AG04449 (cell line): Measurements from ENCODE around the gene TNIP1.

Experiments used
- CTCF ChIA-PET: fragments of 350-600 bp; formaldehyde crosslinking; extraction: SDS; loops from one replicate; lab custom pipeline; 2021; ENCODE audit warnings: antibody characterized with exemption; lab: Yijun Ruan, JAX
- POLR2A ChIA-PET: fragments of 400-600, 350-600 bp; formaldehyde crosslinking; extraction: SDS; loops from one replicate; lab custom pipeline; 2020; ENCODE audit warnings: antibody characterized with exemption, inconsistent platforms; lab: Yijun Ruan, JAX
- DNase-seq: peaks from one replicate; pipeline ENCODE4 v3.0.0-alpha.2; 2010; ENCODE audit warnings: low read depth, low spot score
- H3K4me3 ChIP-seq: 2 replicates; pipeline ENCODE4 v1.5.1; 2011; ENCODE audit warnings: low read depth, mild to moderate bottlenecking, control low read depth, low read length
- CTCF ChIP-seq: IDR thresholded peaks from one replicate; pipeline ENCODE4 v1.5.1; 2011; ENCODE audit warnings: mild to moderate bottlenecking, moderate library complexity, low read length, control low read depth, inconsistent platforms; ENCODE audit not compliant: insufficient read depth; ENCODE audit errors: missing control alignments

Gene TNIP1

GRCh38 chr5:151060742-151061141 lies 20.1 kb downstream of the TNIP1 start:
- H3K4me3 ChIP-seq = no peak overlapping the region
- CTCF ChIA-PET = interaction anchor here (1.0 to 27.5 kb wide), 4 partner anchors 9 to 55 kb away, joined by 3 to 1128 read pairs (median 164); no protein-coding TSS in a partner anchor
- POLR2A ChIA-PET = no interaction called here
- TF ChIP-seq CTCF = no peak
- no peak for DNase-seq

- POLR2A ChIA-PET = no interaction called here
- no peak for DNase-seq
- TF ChIP-seq CTCF = no peak
- no peak overlapping the region for H3K4me3 ChIP-seq
- CTCF ChIA-PET = interaction anchor here (1.1 to 27.5 kb wide), 5 partner anchors 8 to 104 kb away, joined by 4 to 1128 read pairs (median 8); no protein-coding TSS in a partner anchor
Measured at GRCh38 chr5:151058891-151059489, 21.8 kb downstream of the TNIP1 start.

- ChIA-PET CTCF (interaction anchor here (1.1 to 27.5 kb wide), 5 partner anchors 7 to 105 kb away, joined by 4 to 1128 read pairs (median 8); no protein-coding TSS in a partner anchor), POLR2A (no interaction called here)
- no peak overlapping the region for H3K4me3 ChIP-seq
- no peak for DNase-seq
- TF ChIP-seq CTCF = peak; percentile 6
Measured at GRCh38 chr5:151058301-151058700, 22.5 kb downstream of the TNIP1 start.

- H3K4me3 ChIP-seq = no peak overlapping the region
- no peak for DNase-seq
- ChIA-PET CTCF (interaction anchor here (11.4 to 27.5 kb wide), 3 partner anchors 5 to 59 kb away, joined by 317 to 1128 read pairs (median 317); no protein-coding TSS in a partner anchor), POLR2A (no interaction called here)
- TF ChIP-seq CTCF = no peak
Measured at GRCh38 chr5:151056379-151057325, 24.2 kb downstream of the TNIP1 start.

GRCh38 chr5:151055336-151055735 lies 25.5 kb downstream of the TNIP1 start:
- ChIA-PET CTCF (interaction anchor here (0.6 to 27.5 kb wide), 7 partner anchors 4 to 110 kb away, joined by 3 to 1128 read pairs (median 229); no protein-coding TSS in a partner anchor), POLR2A (no interaction called here)
- H3K4me3 ChIP-seq = no peak overlapping the region
- TF ChIP-seq CTCF = no peak
- DNase-seq = no peak

GRCh38 chr5:151054709-151055108 lies 26.1 kb downstream of the TNIP1 start:
- TF ChIP-seq CTCF = no peak
- CTCF ChIA-PET = interaction anchor here (1.1 to 27.5 kb wide), 5 partner anchors 11 to 111 kb away, joined by 3 to 1128 read pairs (median 229); no protein-coding TSS in a partner anchor
- POLR2A ChIA-PET = no interaction called here
- no peak overlapping the region for H3K4me3 ChIP-seq
- no peak for DNase-seq
